ENCODE measurements around the gene NPAS3.

Gene NPAS3

DNA sequence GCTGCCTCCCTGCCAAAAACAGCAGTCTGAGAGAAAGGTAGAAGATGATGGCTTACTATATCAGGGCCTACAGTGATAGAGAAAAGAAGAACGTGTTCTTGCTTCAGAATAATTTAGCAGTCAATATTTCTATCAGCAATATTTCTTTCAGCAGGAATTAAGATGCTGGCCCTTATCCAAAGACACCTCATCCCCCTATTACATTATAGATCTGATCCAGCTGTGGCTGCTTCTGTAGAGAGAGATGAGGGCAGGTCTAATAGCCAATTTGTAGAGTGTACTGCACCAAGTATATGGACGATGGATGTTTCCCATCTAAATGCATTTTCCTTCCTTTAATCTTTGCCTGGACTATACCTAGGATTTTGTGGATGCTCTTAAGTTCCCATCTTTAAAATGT lies 451.7 kb downstream of the NPAS3 start:
- DNase-seq: no peak

DNA sequence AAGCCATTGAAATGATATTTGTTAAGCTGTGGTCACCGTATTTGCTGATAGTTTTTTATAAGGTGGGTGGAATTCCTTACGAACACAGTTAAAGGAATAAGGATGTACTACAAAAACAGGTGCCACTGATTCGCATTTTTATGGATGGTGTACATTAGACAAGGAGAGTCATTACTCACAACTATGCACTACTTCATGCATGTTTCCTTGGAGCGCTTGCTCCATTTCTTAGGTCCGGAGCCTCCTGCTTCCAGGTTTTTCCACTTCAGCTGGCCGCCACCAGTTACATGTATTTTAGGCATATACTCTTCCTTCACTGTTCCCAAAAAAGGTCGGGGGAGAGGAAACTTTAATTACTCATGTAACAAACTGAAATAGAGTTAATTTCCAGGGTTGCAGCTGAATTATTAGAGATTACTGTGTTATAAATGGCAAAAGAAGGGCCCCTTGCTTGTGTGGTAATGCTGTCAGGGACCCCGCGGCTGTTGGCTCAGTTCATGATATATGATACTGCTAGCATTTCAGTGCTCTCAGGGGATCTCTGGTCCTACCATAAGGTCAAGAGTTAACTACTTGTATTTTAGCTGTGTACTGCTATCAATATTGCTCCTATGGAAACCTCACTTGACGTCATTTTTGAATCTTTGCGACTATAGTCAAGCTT lies 454.7 kb downstream of the NPAS3 start:
- DNase-seq: no peak

- no peak for DNase-seq
These were observed 455.3 kb downstream of the NPAS3 start for GRCh38 chr14:33393895-33394368.

DNA sequence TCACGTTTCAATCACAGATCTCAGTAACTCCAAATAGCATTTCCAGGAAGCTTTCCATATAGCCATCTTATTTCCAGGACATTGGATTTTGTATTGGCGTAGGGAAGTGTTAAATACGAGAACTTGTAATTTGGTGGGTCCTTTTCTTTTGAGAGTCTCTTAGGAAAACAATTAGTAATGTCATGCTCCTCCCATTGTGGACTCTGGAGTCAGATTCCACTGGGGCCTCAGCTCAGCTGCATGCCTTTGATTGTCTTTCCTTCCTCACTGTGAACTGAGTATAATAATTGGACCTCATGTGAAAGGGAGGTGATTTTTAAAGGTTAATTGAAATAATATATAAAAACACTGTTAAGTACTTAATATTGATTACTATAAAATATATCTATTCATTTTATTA lies 462.6 kb downstream of the NPAS3 start:
- DNase-seq: no peak

DNA sequence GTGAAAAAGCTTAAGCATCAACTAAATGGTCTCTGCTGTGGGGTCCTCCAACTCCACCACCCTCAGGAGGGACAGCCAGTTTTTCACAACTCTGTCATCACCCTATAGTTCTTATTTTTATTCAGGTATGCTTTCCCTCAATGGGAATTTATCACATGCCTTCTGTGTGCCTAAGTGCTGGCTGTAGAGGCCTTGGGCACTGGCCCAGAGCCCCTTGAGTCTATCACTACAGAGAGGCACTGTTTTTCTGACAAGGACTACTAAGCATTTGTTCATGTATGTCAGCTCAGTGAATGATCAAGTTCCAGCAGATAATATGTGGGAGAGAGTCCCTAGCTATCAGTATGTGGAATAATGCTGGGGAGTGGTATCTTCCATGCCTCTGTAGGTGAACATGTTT lies 463.9 kb downstream of the NPAS3 start:
- no peak for DNase-seq

- no peak for DNase-seq
These were observed 465.4 kb downstream of the NPAS3 start for GRCh38 chr14:33404054-33404453.

- no peak for DNase-seq
These were observed 466.4 kb downstream of the NPAS3 start for GRCh38 chr14:33404964-33405574.

- DNase-seq: no peak
These were observed 468.1 kb downstream of the NPAS3 start for GRCh38 chr14:33406766-33407165.

GRCh38 chr14:33408291-33408690 lies 469.6 kb downstream of the NPAS3 start:
- no peak for DNase-seq

DNA sequence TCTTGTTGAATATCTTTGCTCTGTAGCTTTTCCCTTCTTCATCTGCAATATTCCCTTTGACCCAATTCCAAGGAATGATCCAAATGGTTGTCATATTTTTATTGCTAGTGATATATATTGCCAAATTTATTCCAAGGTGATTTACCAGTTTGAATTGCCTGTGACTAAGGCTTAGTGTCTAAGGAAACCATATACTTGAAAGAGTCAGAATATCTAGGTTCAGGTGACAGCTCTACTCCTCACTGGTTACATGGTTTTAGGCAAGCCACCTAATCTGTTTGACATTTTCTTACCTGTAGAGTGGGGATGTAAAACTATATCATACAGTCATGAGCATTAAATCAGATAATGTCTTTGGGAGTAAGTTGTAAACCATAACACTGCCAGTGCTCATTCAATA lies 473.8 kb downstream of the NPAS3 start:
- DNase-seq: no peak

DNA sequence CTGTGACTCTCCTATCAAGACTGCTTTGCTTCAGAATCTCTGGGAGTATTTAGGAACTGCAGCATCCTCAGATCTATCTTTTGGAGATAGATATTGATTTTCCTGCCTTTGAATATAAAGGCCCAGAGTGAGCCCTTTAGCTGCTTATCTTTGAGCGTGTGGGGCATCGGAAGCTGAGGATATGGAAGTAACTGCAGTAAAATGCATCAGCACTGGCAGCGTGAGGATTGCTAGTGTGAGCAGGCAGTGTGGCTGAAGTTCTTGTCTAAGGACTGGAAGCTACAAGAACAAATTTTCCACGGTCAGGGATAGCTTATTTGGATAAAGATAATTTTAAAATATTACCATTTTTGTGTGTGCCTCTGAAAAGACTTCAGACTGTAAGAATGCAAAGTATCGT lies 474.7 kb downstream of the NPAS3 start:
- no peak for DNase-seq

- no peak for DNase-seq
These were observed 475.4 kb downstream of the NPAS3 start for GRCh38 chr14:33414041-33414440.

GRCh38 chr14:33420051-33420627 lies 481.5 kb downstream of the NPAS3 start:
- DNase-seq: no peak

- no peak for DNase-seq
These were observed 491.8 kb downstream of the NPAS3 start for GRCh38 chr14:33430414-33431035.

GRCh38 chr14:33432407-33433023 lies 493.8 kb downstream of the NPAS3 start:
- no peak for DNase-seq

DNA sequence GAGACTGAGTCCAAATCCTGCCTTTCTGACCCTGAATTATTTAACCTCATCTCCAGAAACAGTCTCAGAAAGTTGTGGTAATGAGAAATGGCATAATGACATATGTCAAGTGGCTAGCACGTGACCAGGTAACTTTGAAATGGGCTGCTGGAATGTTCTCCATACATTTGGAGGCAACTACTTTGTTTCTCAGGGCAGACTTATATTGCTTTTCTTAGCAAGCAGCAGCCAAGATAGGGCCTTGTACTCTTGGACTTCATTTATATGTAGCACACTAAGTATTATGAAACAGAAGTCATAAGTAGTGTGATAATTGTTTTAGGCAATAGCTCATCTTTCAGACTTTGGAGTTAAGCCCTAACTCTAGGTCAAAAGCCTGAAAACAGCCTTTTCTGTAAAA lies 494.7 kb downstream of the NPAS3 start:
- DNase-seq: no peak

DNA sequence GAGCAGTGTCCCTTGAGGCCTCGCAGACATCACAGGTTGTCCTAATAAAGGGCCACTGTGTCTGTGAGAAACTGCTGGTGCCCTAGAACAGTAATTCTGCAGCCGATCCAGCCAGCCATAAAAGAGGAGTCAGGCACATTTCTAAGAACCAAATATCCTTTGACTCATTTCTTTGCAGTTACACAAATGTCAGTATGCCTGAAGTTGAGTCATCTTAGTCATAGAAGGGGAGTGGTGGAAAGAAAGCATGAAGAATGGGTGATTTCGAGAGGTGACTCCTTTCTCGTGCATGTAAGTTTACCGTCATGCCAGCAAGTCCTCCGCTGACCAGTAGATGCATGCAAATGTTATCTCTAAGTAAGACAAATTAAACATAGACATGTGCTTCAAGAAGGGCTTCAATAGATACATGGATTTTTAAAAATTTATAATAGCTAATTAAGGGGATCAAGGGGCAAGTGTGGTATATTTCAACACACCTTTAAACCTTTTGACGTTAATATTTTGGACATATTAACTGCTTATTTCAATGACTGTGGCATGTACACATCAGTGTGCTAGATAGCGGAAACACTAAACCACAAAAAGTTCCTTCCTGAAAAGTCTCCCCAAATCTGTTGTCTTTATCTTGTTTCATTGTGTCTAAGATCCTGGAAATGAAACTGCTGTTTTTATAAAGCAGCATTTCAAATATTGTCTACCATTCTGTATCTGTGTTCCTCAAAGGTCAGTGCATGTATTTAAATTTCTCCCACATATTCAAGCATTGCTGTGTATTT lies 497.4 kb downstream of the NPAS3 start:
- no peak for DNase-seq

DNA sequence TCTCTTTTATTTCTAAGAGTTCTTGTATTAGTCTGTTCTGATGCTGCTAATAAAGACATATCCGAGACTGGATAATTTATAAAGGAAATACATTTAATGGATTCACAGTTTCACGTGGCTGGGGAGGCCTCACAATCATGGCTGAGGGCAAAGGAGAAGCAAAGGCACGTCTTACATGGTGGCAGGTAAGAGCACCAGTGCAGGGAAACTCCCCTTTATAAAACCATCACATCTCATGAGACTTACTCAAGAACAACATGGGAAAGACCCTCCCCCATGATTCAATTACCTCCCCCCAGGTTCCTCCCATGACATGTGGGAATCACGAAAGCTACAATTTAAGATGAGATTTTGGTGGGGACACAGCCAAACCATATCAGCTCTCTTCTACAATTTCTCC lies 503.0 kb downstream of the NPAS3 start:
- no peak for DNase-seq

- no peak for DNase-seq
These were observed 505.5 kb downstream of the NPAS3 start for GRCh38 chr14:33444136-33444535.

GRCh38 chr14:33449268-33449667 lies 510.6 kb downstream of the NPAS3 start:
- DNase-seq: no peak

DNA sequence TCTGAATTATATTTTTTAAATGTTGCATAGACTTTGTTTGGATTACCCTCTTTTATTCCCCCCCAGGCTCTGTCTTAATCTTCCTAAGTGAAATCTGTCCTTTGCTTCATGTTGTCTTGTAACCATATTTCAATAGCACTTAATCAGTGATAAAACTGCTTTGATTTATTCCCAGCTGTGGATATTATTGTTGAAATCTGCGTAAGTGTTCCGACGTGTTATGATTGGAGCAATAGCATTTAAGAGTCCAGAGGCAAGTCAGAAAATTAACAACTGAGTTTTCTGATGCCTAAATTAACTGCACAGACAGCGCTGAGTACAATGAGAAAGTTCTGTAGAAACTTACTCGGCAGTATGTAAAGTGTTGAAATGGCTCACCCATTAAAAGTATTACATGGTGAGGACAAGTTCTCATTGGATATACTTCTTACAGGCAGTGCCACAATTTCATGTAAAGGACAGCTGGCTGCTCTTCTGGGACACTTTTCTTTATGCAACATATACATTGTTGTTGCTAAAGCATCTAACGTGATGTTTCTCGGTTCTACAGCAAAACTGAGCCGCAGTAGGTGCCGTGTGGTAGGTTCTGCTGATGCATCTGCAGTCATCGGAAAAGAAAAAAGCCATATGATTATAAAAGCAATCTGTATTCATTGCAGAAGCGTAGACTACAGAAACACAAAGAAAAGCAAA lies 511.2 kb downstream of the NPAS3 start:
- DNase-seq: no peak

DNA sequence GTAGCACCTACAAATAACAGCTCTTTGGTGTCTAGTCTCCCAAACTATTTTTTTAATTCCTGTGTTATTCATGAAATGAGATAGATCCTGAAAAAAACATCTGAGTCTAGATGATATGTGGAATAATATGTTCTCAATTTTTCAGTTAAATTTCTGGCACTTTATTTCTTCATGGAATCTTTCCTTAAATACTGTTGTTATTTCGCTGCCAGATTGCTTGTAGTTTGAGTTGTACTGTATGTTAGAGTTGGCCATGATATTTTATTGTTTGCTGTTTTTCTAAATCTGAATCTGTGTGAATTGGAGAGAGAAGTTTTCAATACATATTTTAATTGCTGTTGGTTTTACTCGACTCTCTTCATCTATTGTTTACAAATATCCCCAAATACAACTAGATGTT lies 511.7 kb downstream of the NPAS3 start:
- DNase-seq: no peak
